NB4 (cell line): ENCODE measurements around the gene ATP11A.

Experiments used
- MAX ChIP-seq: IDR thresholded peaks from 2 replicates; pipeline ENCODE4 v1.6.1; 2011; ENCODE audit warnings: low read depth, low read length
- POLR2A ChIP-seq: IDR thresholded peaks from 2 replicates; pipeline ENCODE4 v1.6.1; 2011; ENCODE audit warnings: mild to moderate bottlenecking; ENCODE audit not compliant: insufficient read length; ENCODE audit errors: extremely low read depth
- TF ChIP-seq, protein P1 (sequence below): IDR thresholded peaks from one replicate; pipeline ENCODE4 v1.5.1; 2012; ENCODE audit warnings: low read depth, low read length

- TF ChIP-seq POLR2A (no peak), MAX (no peak; the same call in 1 of the 2 replicates)
- TF ChIP-seq, protein P1, sequence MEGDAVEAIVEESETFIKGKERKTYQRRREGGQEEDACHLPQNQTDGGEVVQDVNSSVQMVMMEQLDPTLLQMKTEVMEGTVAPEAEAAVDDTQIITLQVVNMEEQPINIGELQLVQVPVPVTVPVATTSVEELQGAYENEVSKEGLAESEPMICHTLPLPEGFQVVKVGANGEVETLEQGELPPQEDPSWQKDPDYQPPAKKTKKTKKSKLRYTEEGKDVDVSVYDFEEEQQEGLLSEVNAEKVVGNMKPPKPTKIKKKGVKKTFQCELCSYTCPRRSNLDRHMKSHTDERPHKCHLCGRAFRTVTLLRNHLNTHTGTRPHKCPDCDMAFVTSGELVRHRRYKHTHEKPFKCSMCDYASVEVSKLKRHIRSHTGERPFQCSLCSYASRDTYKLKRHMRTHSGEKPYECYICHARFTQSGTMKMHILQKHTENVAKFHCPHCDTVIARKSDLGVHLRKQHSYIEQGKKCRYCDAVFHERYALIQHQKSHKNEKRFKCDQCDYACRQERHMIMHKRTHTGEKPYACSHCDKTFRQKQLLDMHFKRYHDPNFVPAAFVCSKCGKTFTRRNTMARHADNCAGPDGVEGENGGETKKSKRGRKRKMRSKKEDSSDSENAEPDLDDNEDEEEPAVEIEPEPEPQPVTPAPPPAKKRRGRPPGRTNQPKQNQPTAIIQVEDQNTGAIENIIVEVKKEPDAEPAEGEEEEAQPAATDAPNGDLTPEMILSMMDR = no peak
Measured at GRCh38 chr13:112885242-112885781, 195.5 kb downstream of the ATP11A start.
